ENCODE measurements around the gene CHD5.

Gene CHD5

GRCh38 chr1:6130596-6130995 lies 49.5 kb downstream of the CHD5 start:
- TF ChIP-seq CTCF (IDR thresholded peaks at IDR 0.05; ENCODE audit: borderline replicate concordance, control extremely low read depth, extremely low read depth, insufficient read depth, missing control alignments) = no peak
- in situ Hi-C loops (cut with MboI; ENCODE audit: low sequenced_read_pairs, unreplicated experiment) = no loop called here
- DNase-seq (ENCODE audit: low spot score) = no peak

GRCh38 chr1:6130036-6130435 lies 50.1 kb downstream of the CHD5 start:
- TF ChIP-seq CTCF (IDR thresholded peaks at IDR 0.05; ENCODE audit: borderline replicate concordance, control extremely low read depth, extremely low read depth, insufficient read depth, missing control alignments) = no peak
- in situ Hi-C loops (cut with MboI; ENCODE audit: low sequenced_read_pairs, unreplicated experiment) = no loop called here
- DNase-seq (ENCODE audit: low spot score) = no peak

- DNase-seq (ENCODE audit: low spot score) = no peak
- in situ Hi-C loops (cut with MboI; ENCODE audit: low sequenced_read_pairs, unreplicated experiment) = no loop called here
- TF ChIP-seq CTCF (IDR thresholded peaks at IDR 0.05; ENCODE audit: borderline replicate concordance, control extremely low read depth, extremely low read depth, insufficient read depth, missing control alignments) = no peak
These were observed 50.8 kb downstream of the CHD5 start for GRCh38 chr1:6129313-6129712.

GRCh38 chr1:6128276-6129081 lies 51.6 kb downstream of the CHD5 start:
- TF ChIP-seq CTCF (IDR thresholded peaks at IDR 0.05; ENCODE audit: borderline replicate concordance, control extremely low read depth, extremely low read depth, insufficient read depth, missing control alignments) = no peak
- in situ Hi-C loops (cut with MboI; ENCODE audit: low sequenced_read_pairs, unreplicated experiment) = no loop called here
- no peak for DNase-seq (ENCODE audit: low spot score)

- no peak for TF ChIP-seq CTCF (IDR thresholded peaks at IDR 0.05; ENCODE audit: borderline replicate concordance, control extremely low read depth, extremely low read depth, insufficient read depth, missing control alignments)
- in situ Hi-C loops (cut with MboI; ENCODE audit: low sequenced_read_pairs, unreplicated experiment) = no loop called here
- DNase-seq (ENCODE audit: low spot score) = peak; percentile 78
These were observed 52.4 kb downstream of the CHD5 start for GRCh38 chr1:6127587-6128163.

- TF ChIP-seq CTCF (IDR thresholded peaks at IDR 0.05; ENCODE audit: borderline replicate concordance, control extremely low read depth, extremely low read depth, insufficient read depth, missing control alignments) = no peak
- DNase-seq (ENCODE audit: low spot score) = no peak
- in situ Hi-C loops (cut with MboI; ENCODE audit: low sequenced_read_pairs, unreplicated experiment) = no loop called here
These were observed 53.5 kb downstream of the CHD5 start for GRCh38 chr1:6126521-6127067.
